IPS DF 6.9 (cell line): Measurements from ENCODE around the gene SFTPD.

Experiments used
- DNase-seq: peaks from one replicate; pipeline ENCODE4 v3.0.0-alpha.2; 2013; ENCODE audit warnings: low read depth, low spot score
- H3K27ac ChIP-seq: one replicate; pipeline ENCODE4 v1.5.1; 2013; ENCODE audit warnings: low read length, control low read depth
- H3K27me3 ChIP-seq: 2 replicates; pipeline ENCODE4 v1.6.1; 2013; ENCODE audit warnings: mild to moderate bottlenecking, low read length; ENCODE audit not compliant: control insufficient read depth, insufficient read depth
- H3K36me3 ChIP-seq: 2 replicates; pipeline ENCODE4 v1.6.1; 2013; ENCODE audit warnings: low read length; ENCODE audit not compliant: control insufficient read depth, insufficient read depth
- H3K4me1 ChIP-seq: 2 replicates; pipeline ENCODE4 v1.6.1; 2013; ENCODE audit warnings: low read length; ENCODE audit not compliant: control insufficient read depth, insufficient read depth
- H3K4me3 ChIP-seq: 2 replicates; pipeline ENCODE4 v1.5.1; 2013; ENCODE audit warnings: mild to moderate bottlenecking, low read length
- H3K9me3 ChIP-seq: 2 replicates; pipeline ENCODE4 v1.6.1; 2013; ENCODE audit warnings: low read length, inconsistent platforms; ENCODE audit not compliant: control insufficient read depth, insufficient read depth
- WGBS: extraction: QIAGEN DNeasy Blood & Tissue Kit; methylation state at CpG from one replicate; pipeline ENCODE4 v1.1.7; 2013; ENCODE audit warnings: mixed read lengths, missing lambda C conversion rate; ENCODE audit not compliant: insufficient read length, insufficient coverage; 5-methylcytosine and 5-hydroxymethylcytosine counted together

The SFTPD gene

DNA sequence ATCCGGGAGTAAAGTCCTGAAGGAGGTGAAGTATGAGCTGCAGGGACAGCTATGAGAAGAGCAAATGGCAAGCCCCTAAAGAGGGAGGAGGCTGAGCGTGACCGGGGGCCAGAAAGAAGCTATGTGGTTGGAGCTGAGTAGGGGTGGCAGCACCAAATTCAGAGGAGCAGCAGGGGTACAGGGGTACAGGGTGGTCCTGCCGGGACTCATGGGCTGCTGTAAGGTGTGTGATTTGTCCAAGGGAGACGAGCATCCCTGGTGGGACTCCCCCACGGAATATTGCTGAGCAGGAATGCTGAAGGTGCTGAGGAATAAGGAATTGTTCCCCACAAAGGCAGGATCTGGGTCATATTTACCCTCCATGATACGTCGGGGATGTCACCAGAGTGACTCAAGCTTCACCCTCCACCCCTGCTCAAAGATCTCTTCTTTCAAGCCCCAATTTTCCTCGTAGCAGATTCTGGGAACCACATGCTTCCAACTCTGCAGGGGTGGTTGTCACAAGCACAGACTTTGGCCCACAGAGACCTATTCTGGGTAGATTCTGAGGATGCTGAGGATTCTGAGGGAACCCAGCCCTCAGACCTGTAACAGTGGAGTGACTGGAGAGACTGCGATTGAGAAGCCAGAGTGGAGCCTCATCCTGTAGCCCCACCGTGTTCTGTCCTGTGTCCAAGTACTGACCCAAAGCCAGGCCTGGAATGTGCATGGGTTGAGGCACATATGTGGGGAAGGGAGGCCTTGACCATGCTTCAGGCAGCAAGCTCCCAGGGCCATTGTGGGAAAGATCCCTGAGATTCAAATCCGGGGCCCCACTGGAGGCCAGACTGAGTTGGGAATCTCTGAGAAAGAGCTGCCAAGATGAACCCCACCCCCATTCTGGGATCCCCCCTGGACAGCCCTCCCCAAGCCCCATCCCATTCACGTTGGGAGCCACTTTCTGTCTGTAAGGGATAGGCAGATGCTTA is 4.2 kb downstream of the SFTPD start:
- no peak overlapping the region for H3K27ac ChIP-seq
- no peaks in the 10 kb centered on the region for H3K27me3 ChIP-seq
- WGBS, result no CpG with 5 or more reads among the region's 13 CpGs
- H3K4me1 ChIP-seq, result no peaks in the 10 kb centered on the region
- H3K4me3 ChIP-seq, result no peak overlapping the region
- H3K36me3 ChIP-seq, result no peaks in the 10 kb centered on the region
- DNase-seq, result no peak
- H3K9me3 ChIP-seq, result no peaks in the 10 kb centered on the region

DNA sequence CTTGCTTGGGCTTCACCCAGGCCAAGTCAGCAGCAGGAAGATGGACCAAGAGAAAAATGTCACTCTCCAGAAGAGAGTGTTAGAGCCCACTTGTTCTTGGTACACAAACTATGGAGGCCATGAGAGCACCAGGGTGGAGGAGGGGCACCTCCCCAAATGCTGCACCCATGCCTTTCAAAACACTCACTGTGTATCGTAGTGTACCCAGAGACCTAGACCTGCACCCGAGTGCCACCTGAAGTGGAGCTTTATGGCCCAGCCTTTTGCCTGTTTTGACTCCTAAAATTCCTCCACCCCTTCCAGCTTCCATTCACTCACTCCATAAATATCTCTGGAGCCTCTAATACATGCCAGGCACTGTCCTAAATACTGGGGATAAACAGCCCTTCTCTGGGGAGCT is 5.0 kb downstream of the SFTPD start:
- H3K36me3 ChIP-seq, result no peaks in the 10 kb centered on the region

DNA sequence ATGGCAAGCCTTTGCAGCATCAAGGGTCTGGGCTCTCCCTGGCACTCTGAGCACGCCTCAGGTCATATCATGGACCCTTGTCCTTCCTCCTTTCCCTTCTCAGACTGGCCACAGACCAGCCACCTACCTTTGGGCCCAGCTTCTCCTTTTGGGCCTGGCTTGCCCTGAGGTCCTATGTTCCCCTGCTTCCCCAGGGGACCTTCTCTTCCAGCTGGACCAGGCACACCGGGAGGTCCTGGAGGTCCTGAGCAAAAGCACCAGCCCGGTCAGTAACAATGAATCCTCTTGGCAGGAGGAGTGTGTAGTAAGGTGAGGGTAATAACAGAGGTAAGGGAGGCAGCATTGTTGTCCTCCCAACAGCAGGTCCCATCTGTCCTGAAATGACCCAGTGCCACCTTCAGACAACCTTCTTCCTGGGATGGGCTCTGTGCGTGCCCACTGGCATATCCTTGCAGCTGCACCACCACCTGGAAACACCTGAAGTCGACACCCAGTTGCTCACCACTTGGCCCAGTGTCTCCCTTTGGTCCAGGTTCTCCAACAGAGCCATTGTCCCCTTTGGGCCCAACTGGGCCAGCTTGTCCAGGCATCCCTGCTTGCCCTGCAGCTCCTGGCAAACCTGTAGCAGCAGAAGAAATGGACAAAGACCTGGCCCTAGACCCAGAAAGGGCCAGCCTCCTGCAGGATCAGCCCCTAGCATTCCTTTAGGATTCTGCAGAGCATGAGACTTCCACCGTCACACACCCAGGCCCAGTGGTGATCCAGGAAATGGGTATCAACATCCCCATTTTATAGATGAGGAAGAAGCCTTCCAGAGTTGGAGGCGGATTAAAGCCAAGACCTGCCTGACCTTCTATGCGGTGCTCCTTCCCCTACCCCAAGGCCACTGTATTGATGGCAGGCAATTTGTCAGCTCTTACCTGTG is 6.4 kb downstream of the SFTPD start:
- Histone ChIP-seq H3K27ac (no peak overlapping the region), H3K27me3 (no peaks in the 10 kb centered on the region), H3K4me1 (no peaks in the 10 kb centered on the region), H3K9me3 (no peaks in the 10 kb centered on the region), H3K36me3 (no peaks in the 10 kb centered on the region), H3K4me3 (no peak overlapping the region)
- WGBS, result no CpG with 5 or more reads among the region's 8 CpGs
- no peak for DNase-seq

More for the DNA sequence above, 5.0 kb downstream of the SFTPD start:
- no peaks in the 10 kb centered on the region for H3K4me1 ChIP-seq
- no peaks in the 10 kb centered on the region for H3K27me3 ChIP-seq
- no peak for DNase-seq
- no CpG with 5 or more reads among the region's 2 CpGs for WGBS
- no peak overlapping the region for H3K4me3 ChIP-seq
- H3K27ac ChIP-seq, result no peak overlapping the region
- H3K9me3 ChIP-seq, result no peaks in the 10 kb centered on the region

DNA sequence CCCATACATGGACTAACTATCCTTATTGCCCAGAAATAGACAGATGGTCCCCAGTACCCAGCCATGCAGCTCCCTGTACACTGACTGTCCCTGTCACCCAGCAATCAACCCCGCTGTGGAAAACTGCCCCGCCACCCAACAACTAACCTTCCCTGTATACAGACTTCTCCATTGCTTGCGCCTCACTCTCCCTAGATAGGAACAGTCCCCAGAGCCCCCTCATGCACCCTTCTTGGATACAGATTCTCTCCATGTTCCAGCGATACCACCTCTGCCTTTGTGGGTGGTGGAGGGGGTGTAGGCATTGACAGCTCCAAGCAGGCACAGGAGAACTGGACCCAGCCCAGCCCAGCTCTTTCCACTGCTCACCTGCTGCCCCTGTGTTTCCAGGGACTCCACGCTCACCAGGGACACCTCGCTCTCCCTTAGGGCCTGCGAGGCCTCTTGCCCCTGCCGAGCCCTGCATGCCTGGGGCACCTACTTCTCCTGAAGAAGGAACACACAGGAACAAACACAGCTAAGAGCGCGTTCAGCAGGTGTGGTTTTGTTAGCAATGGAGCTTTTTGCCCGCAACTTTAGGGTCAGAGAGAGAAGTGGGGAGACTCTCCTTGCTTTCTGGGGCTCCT is 7.2 kb downstream of the SFTPD start:
- Histone ChIP-seq H3K27ac (no peak overlapping the region), H3K9me3 (no peaks in the 10 kb centered on the region), H3K36me3 (no peaks in the 10 kb centered on the region), H3K4me3 (no peak overlapping the region), H3K4me1 (no peaks in the 10 kb centered on the region), H3K27me3 (no peaks in the 10 kb centered on the region)
- DNase-seq, result no peak
- no CpG with 5 or more reads among the region's 11 CpGs for WGBS

DNA sequence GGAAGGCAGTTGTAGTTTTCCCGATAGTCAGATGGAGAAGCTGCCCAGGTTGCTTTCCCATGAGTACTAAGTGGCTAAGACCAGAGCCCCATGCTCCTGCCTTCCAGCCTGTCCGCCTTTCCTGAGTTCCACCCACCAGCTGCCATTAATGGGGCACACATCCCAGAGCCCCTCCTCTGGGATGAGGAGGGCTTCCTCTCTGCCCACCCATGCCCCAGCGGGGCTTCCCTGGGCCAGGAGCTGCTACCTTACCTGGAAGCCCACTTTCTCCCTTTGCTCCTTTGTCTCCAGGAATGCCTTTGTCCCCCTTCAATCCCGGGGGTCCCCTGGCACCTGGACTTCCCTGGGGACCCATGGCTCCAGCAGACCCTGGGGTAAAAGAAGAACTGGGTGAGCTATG is 7.8 kb downstream of the SFTPD start:
- H3K27me3 ChIP-seq, result no peaks in the 10 kb centered on the region
- no peak overlapping the region for H3K27ac ChIP-seq
- no peak for DNase-seq
- no CpG with 5 or more reads among the region's 4 CpGs for WGBS
- no peaks in the 10 kb centered on the region for H3K4me1 ChIP-seq
- H3K9me3 ChIP-seq, result no peaks in the 10 kb centered on the region
- H3K36me3 ChIP-seq, result no peaks in the 10 kb centered on the region
- H3K4me3 ChIP-seq, result no peak overlapping the region

DNA sequence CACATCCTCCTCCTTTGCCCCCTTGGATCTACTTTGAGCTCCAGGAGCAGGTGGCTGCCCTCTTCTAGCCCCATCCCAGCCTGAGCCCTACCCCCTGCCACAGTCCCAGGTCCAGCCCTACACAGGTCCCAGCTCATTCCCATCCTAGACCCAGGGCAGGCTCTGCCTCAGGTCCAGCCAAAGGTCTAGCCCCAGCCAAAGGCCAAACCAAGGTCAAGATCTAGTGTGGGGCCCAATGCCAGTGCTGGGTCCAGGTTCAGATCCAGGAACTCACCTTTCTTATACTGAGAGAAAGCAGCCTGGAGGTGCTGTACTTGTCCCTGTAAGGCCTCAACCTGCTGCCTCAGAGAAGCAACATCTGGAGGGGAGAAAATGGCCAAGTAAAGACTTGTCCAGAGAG is 8.5 kb downstream of the SFTPD start:
- no peak overlapping the region for H3K27ac ChIP-seq
- no peaks in the 10 kb centered on the region for H3K36me3 ChIP-seq
- DNase-seq, result no peak
- no peak overlapping the region for H3K4me3 ChIP-seq
- H3K9me3 ChIP-seq, result no peaks in the 10 kb centered on the region
- no peaks in the 10 kb centered on the region for H3K4me1 ChIP-seq
- H3K27me3 ChIP-seq, result no peaks in the 10 kb centered on the region

DNA sequence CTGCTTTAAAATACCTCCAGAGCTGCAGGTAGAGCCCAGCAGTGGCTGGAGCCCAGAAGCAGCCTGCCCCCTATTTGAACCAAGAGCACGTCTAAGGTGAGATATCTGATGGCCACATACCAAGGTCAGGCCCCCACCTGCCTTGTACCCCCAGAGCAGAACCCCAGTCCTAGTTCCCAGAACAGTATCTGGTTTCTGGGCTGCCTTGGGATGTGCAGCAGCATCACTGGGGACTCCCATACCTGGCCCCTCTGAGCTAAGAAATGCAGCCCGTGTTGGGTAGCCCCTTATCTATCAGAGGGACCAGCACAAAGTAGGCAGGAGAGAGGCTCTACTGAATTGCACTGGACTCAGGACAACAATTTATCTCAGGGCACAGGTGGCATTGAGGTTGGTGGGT is 8.9 kb downstream of the SFTPD start:
- H3K36me3 ChIP-seq, result no peaks in the 10 kb centered on the region
- no peaks in the 10 kb centered on the region for H3K4me1 ChIP-seq
- DNase-seq, result no peak
- no peaks in the 10 kb centered on the region for H3K9me3 ChIP-seq
- no peak overlapping the region for H3K4me3 ChIP-seq
- no peak overlapping the region for H3K27ac ChIP-seq
- no peaks in the 10 kb centered on the region for H3K27me3 ChIP-seq
- no CpG with 5 or more reads among the region's 2 CpGs for WGBS

DNA sequence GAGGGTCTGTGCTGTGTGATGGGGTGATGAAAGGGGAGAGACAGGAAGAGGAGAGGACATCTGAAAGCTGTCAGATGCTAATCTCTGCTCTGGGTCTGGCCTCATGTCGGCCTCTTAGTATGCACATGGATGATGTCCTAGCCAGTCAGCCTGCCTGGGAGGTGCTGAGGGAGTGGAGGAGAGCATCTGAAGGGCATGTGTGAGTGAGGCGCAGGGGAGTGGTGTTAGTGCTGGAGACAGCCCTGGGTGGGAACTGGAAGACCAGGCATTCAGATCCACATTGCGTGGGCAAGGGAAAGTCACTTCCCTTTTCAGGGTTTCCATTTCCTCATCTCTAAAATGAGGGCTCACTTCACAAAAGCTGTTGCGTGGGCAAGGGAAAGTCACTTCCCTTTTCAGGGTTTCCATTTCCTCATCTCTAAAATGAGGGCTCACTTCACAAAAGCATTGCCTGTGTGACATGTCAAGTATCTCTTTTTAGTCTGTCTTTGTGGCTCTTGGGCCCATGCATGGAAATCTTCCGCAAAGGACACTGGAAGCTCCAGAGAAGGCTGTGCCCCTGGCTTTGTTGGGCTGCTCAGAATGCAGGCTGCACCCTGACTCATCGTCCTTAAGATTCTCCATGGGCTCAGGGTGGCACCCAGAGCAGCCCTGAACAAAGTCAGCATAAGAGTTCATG is 10.0 kb downstream of the SFTPD start:
- no peak for DNase-seq
- Histone ChIP-seq H3K27me3 (no peaks in the 10 kb centered on the region), H3K9me3 (no peaks in the 10 kb centered on the region), H3K4me3 (no peak overlapping the region), H3K4me1 (no peaks in the 10 kb centered on the region), H3K27ac (no peak overlapping the region), H3K36me3 (no peaks in the 10 kb centered on the region)
- no CpG with 5 or more reads among the region's 6 CpGs for WGBS

DNA sequence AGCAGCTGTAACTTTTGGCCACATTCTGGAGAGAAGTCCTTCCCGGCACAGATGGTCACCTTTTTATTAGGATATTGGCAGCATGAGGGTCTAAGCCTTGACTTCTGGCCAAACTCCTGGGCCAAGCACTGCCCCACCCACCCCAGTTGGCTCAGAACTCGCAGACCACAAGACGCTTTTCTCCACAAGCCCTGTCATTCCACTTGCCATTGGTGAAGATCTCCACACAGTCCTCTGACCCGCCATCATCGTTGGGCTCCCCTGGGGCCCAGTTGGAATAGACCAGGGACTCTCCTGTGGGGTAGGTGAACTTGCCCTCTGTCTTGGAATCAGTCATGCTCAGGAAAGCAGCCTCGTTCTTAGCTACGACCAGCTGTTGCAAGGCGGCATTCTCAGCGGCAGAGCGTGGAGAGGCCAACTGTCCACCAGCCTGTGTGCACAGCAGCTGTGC is 11.2 kb downstream of the SFTPD start:
- H3K4me3 ChIP-seq, result no peak overlapping the region
- no peak overlapping the region for H3K27ac ChIP-seq
- no peaks in the 10 kb centered on the region for H3K9me3 ChIP-seq
- no peaks in the 10 kb centered on the region for H3K27me3 ChIP-seq
- DNase-seq, result no peak
- no peaks in the 10 kb centered on the region for H3K4me1 ChIP-seq
- WGBS, result no CpG with 5 or more reads among the region's 10 CpGs
- H3K36me3 ChIP-seq, result no peaks in the 10 kb centered on the region
